Measurements from ENCODE around the gene TMBIM1.

Gene TMBIM1

GRCh38 chr2:218259099-218259961 lies 33.0 kb downstream of the TMBIM1 start:
- TF ChIP-seq, protein P1, sequence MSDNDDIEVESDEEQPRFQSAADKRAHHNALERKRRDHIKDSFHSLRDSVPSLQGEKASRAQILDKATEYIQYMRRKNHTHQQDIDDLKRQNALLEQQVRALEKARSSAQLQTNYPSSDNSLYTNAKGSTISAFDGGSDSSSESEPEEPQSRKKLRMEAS (IDR thresholded peaks at IDR 0.05; ENCODE audit: low read depth, low read length): no peak
- no peak for TF ChIP-seq CTCF (IDR thresholded peaks at IDR 0.05; ENCODE audit: low read depth, low read length)
- no peak for TF ChIP-seq MYC (IDR thresholded peaks at IDR 0.05; ENCODE audit: low read depth, low read length)
- TF ChIP-seq POLR2A (IDR thresholded peaks at IDR 0.05; ENCODE audit: extremely low read depth, insufficient read length): no peak
- DNase-seq (ENCODE audit: low read depth): peak; percentile 46
- H3K4me3 ChIP-seq (ENCODE audit: low read depth, low read length): no peak overlapping the region

- DNase-seq (ENCODE audit: low read depth): peak; percentile 84
- no peak overlapping the region for H3K4me3 ChIP-seq (ENCODE audit: low read depth, low read length)
- TF ChIP-seq CTCF (IDR thresholded peaks at IDR 0.05; ENCODE audit: low read depth, low read length): peak; percentile 85
- no peak for TF ChIP-seq POLR2A (IDR thresholded peaks at IDR 0.05; ENCODE audit: extremely low read depth, insufficient read length)
- TF ChIP-seq MYC (IDR thresholded peaks at IDR 0.05; ENCODE audit: low read depth, low read length): no peak
These were observed 34.8 kb downstream of the TMBIM1 start for GRCh38 chr2:218257390-218257981.

GRCh38 chr2:218256612-218257350 lies 35.5 kb downstream of the TMBIM1 start:
- no peak for TF ChIP-seq MYC (IDR thresholded peaks at IDR 0.05; ENCODE audit: low read depth, low read length)
- no peak for TF ChIP-seq POLR2A (IDR thresholded peaks at IDR 0.05; ENCODE audit: extremely low read depth, insufficient read length)
- TF ChIP-seq CTCF (IDR thresholded peaks at IDR 0.05; ENCODE audit: low read depth, low read length): no peak
- TF ChIP-seq, protein P1 (IDR thresholded peaks at IDR 0.05; ENCODE audit: low read depth, low read length): no peak
- H3K4me3 ChIP-seq (ENCODE audit: low read depth, low read length): no peak overlapping the region
- no peak for DNase-seq (ENCODE audit: low read depth)

- H3K4me3 ChIP-seq (ENCODE audit: low read depth, low read length): no peak overlapping the region
- no peak for DNase-seq (ENCODE audit: low read depth)
- no peak for TF ChIP-seq CTCF (IDR thresholded peaks at IDR 0.05; ENCODE audit: low read depth, low read length)
- TF ChIP-seq, protein P1 (IDR thresholded peaks at IDR 0.05; ENCODE audit: low read depth, low read length): no peak
- no peak for TF ChIP-seq POLR2A (IDR thresholded peaks at IDR 0.05; ENCODE audit: extremely low read depth, insufficient read length)
- TF ChIP-seq MYC (IDR thresholded peaks at IDR 0.05; ENCODE audit: low read depth, low read length): no peak
These were observed 36.9 kb downstream of the TMBIM1 start for GRCh38 chr2:218255446-218255845.

DNA sequence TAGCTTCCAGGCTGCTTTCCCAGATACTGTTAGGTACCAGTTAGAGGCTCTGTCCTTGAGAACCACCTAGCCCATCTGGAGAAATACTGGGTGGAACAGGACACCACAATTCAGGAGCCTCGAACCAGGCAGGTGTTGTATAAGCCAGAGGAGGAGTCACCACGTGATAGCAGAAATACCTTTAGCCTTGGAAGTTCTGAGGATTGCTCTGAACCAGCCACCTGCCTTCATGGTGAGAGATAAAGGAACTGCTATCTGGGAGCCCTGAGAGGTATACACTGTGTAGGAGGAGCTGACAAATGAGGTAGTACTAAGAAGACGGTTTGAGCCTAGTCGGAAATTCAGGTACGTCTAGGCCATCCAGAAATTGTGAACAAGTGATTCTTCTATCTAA lies 39.1 kb downstream of the TMBIM1 start:
- no peak overlapping the region for H3K4me3 ChIP-seq (ENCODE audit: low read depth, low read length)
- no peak for DNase-seq (ENCODE audit: low read depth)
- TF ChIP-seq, protein P1 (IDR thresholded peaks at IDR 0.05; ENCODE audit: low read depth, low read length): no peak
- TF ChIP-seq POLR2A (IDR thresholded peaks at IDR 0.05; ENCODE audit: extremely low read depth, insufficient read length): no peak
- TF ChIP-seq MYC (IDR thresholded peaks at IDR 0.05; ENCODE audit: low read depth, low read length): no peak
- TF ChIP-seq CTCF (IDR thresholded peaks at IDR 0.05; ENCODE audit: low read depth, low read length): no peak

Data from NB4 (cell line).